Tibial nerve (tissue), 4 donors: ENCODE measurements around the gene RAET1E. TPM values are rescaled to one million over a fixed set of nuclear protein-coding genes. Genes with fewer than 3 reads are reported as not detected.

ENCODE experiments used
- DNase-seq, 2 donors: peaks; one replicate each; pipeline ENCODE4 v3.0.0-alpha.2; 2019; ENCODE audit warnings: low spot score in 2 of 2
- H3K27ac ChIP-seq, 4 donors: fragments of 200-600 bp; sonication (generic) in 3 of 4; one replicate each; pipeline ENCODE4 v1.5.1; 2017 to 2019; ENCODE audit warnings: mild to moderate bottlenecking in 1 of 4
- H3K27me3 ChIP-seq, 2 donors: fragments of 200-600 bp; sonication (generic) in 1 of 2; one replicate each; pipeline versions ENCODE4 v1.5.1 to v1.6.0; 2017 to 2019
- H3K36me3 ChIP-seq, 3 donors: fragments of 200-600 bp; sonication (generic); one replicate each; pipeline ENCODE4 v1.5.1; 2018 to 2019
- H3K4me1 ChIP-seq, 4 donors: fragments of 200-600 bp; sonication (generic) in 3 of 4; one replicate each; pipeline ENCODE4 v1.5.1; 2017 to 2019
- H3K4me3 ChIP-seq, 4 donors: fragments of 200-600 bp; sonication (generic) in 3 of 4; one replicate each; pipeline ENCODE4 v1.5.1; 2017 to 2019; ENCODE audit warnings: mild to moderate bottlenecking in 1 of 4, moderate library complexity in 1 of 4
- H3K9me3 ChIP-seq, 4 donors: fragments of 200-600 bp; sonication (generic) in 3 of 4; one replicate each; pipeline ENCODE4 v1.5.1; 2017 to 2019
- EP300 ChIP-seq, 2 donors: sonication (generic); formaldehyde crosslinking; IDR thresholded peaks; one replicate each; pipeline ENCODE4 v1.6.1; 2017; ENCODE audit warnings: antibody characterized with exemption in 2 of 2, mild to moderate bottlenecking in 1 of 2
- POLR2A ChIP-seq, 2 donors: fragments of 450-650 bp; IDR thresholded peaks; one replicate each; pipeline ENCODE4 v1.6.1; 2017; ENCODE audit warnings: antibody characterized with exemption in 2 of 2, mild to moderate bottlenecking in 2 of 2, moderate library complexity in 2 of 2
- WGBS, 2 donors: methylation state at CpG; one replicate each; pipeline ENCODE4 v1.1.5; 2018; 5-methylcytosine and 5-hydroxymethylcytosine counted together
- total RNA-seq, 4 donors: library from RNA; depleted of rRNA; stranded (reverse); fragments of >200 nt; gene quantifications; one replicate each; pipeline ENCODE4 v1.1.0, GENCODE V29; 2016
- TF ChIP-seq, protein P1 (sequence below), 5 experiments: fragments of 200-600 bp in 3 of 5; fragments of 450-650 bp in 2 of 5; sonication (generic) in 3 of 5; IDR thresholded peaks; one replicate each; pipeline ENCODE4 v1.5.1; 2016 to 2019; ENCODE audit warnings: antibody characterized with exemption in 5 of 5, mild to moderate bottlenecking in 3 of 5, moderate library complexity in 2 of 5

RAET1E gene
- total RNA-seq, 4 donors from 2014 or later, result 0.30 to 1.6 (median 0.44) TPM; not detected in 1

DNA sequence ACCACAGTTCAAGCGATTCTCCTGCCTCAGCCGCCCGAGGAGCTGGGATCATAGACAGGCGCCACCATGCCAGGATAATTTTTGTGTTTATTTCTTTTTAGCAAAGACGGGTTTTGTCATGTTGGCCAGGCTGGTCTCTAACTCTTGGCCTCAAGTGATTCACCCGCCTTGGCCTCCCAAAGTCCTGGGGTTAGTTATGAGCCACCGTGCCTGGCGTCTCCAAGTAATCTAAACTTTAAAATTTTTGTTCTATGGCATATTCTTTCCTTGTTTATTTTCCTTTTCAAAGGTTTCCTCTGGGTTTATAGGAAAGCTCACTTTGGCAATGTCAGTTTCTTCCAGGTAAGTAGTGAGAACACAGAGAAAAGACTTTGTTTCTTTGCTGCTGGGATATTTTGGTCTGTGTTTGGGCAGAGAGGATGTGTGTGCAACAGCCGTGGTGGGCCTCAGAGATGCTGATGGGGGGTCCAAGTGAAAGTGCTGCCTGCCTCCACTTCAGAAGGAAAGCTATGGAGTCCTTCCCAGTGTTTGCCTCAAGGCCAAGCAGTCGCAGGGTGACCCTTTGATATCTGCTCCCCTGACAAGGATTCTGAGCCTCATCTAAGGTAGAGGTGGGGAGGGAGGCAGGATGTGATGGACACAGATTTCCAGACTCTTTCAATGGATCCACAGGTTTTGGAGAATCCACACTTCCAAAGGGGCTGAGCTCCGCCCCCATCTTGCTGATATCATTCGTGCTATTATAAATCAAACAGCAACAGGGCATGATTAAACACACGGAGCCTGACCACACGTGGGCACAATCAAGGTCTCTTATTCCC, 36.1 kb downstream of the RAET1E start:
- peaks cover 0 to 35% (median 7%) of the 10 kb centered on the region in 4 donors for H3K4me1 ChIP-seq
- no peak overlapping the region for H3K27ac ChIP-seq
- H3K4me3 ChIP-seq, result no peak overlapping the region
- no peak for DNase-seq
- 86 to 87% methylated on average over 14 of the region's 14 CpGs for WGBS, 2 donors
- TF ChIP-seq POLR2A (IDR thresholded peaks at IDR 0.05) (no peak), EP300 (IDR thresholded peaks at IDR 0.05) (no peak)
- TF ChIP-seq, protein P1, sequence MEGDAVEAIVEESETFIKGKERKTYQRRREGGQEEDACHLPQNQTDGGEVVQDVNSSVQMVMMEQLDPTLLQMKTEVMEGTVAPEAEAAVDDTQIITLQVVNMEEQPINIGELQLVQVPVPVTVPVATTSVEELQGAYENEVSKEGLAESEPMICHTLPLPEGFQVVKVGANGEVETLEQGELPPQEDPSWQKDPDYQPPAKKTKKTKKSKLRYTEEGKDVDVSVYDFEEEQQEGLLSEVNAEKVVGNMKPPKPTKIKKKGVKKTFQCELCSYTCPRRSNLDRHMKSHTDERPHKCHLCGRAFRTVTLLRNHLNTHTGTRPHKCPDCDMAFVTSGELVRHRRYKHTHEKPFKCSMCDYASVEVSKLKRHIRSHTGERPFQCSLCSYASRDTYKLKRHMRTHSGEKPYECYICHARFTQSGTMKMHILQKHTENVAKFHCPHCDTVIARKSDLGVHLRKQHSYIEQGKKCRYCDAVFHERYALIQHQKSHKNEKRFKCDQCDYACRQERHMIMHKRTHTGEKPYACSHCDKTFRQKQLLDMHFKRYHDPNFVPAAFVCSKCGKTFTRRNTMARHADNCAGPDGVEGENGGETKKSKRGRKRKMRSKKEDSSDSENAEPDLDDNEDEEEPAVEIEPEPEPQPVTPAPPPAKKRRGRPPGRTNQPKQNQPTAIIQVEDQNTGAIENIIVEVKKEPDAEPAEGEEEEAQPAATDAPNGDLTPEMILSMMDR (IDR thresholded peaks at IDR 0.05), result no peak
- H3K27me3 ChIP-seq, result no peaks in the 10 kb centered on the region
- no peaks in the 10 kb centered on the region for H3K36me3 ChIP-seq
- H3K9me3 ChIP-seq, result no peaks in the 10 kb centered on the region

DNA sequence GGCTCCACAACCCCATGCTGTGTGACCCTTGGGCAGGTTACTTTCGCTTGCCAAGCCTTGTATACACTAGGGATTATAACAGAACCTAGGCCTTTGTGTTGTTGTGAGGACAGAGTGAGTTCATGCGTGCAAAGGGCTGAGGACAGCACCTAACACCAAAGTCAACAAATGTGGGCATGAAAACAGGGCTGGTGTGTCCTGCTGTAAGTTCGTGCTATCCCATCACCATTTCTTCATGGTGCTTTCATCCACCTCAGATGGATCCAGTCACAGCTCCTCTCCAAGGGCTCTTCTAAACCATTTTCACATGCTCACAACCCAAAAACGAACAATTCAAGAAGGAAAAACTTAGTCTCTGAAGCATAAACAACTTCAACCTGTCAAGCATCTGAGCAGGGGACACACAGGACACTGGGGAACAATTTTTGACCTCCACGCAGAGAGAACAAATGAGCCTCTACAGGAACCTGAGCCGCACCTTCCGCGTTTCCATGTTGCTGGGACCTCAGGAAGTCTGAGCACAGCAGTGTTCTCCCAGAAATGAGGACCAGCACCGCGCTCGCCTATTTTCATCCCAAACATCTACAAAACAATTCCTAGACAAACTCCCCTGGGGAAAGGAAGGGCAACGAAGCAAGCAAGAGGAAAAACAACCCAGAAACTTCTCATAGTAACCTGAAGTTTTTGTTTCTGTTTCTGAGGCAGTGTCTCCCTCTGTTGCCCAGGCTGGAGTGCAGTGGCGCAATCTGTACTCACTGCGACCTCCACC, 36.9 kb downstream of the RAET1E start:
- H3K27me3 ChIP-seq, result no peaks in the 10 kb centered on the region
- DNase-seq, result no peak
- 90 to 96% methylated on average over 14 of the region's 14 CpGs for WGBS, 2 donors
- no peaks in the 10 kb centered on the region for H3K36me3 ChIP-seq
- no peak overlapping the region for H3K4me3 ChIP-seq
- H3K9me3 ChIP-seq, result no peaks in the 10 kb centered on the region
- no peak overlapping the region for H3K27ac ChIP-seq
- peaks cover 0 to 35% (median 7%) of the 10 kb centered on the region in 4 donors for H3K4me1 ChIP-seq
- TF ChIP-seq, protein P1 (IDR thresholded peaks at IDR 0.05), result no peak
- TF ChIP-seq POLR2A (IDR thresholded peaks at IDR 0.05), result no peak
- TF ChIP-seq EP300 (IDR thresholded peaks at IDR 0.05), result no peak

DNA sequence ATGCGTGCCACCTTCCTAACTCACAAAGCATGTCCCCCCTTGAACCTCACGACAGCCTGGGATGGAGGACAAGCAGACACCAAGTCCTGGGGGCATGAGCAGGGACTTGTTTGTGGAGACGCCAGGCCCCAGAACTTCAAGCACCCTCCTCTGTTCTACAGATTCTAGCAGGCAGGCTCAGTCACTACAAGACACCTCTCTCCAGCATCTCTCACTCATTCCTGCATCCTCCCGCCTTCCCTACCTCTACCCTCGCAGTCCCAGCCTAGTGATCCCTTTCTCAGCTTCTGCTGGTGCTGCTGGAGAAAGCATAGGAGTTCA, 37.4 kb downstream of the RAET1E start:
- Histone ChIP-seq H3K9me3 (no peaks in the 10 kb centered on the region), H3K27ac (no peak overlapping the region), H3K36me3 (no peaks in the 10 kb centered on the region), H3K4me1 (peaks cover 0 to 35% (median 7%) of the 10 kb centered on the region in 4 donors), H3K27me3 (no peaks in the 10 kb centered on the region), H3K4me3 (no peak overlapping the region)
- no peak for DNase-seq
- WGBS, 2 donors, result 94 to 96% methylated on average over 5 of the region's 5 CpGs
- TF ChIP-seq, protein P1 (IDR thresholded peaks at IDR 0.05), result no peak
- no peak for TF ChIP-seq POLR2A (IDR thresholded peaks at IDR 0.05)
- no peak for TF ChIP-seq EP300 (IDR thresholded peaks at IDR 0.05)

DNA sequence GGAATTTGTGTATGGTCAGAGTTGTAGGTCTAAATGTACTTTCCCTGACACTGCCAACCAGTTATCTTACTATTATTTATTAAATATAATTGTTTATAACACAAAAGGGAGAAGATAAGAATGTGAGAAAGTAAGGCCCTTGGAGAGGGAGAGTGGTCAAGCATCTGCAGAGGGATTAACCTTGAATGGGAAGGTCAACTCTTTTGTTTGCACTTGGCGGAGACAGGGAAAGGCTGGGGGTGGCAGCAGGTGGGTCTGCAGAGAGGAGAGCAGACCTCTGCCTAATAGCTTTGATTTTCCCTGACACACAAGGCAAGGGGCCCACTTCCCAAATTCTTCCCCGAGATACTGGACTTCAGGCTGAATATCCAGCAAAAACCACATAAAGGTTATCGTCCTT, 38.0 kb downstream of the RAET1E start:
- TF ChIP-seq, protein P1 (IDR thresholded peaks at IDR 0.05), result no peak
- TF ChIP-seq POLR2A (IDR thresholded peaks at IDR 0.05), result no peak
- no peak for TF ChIP-seq EP300 (IDR thresholded peaks at IDR 0.05)
- Histone ChIP-seq H3K36me3 (no peaks in the 10 kb centered on the region), H3K4me3 (no peak overlapping the region), H3K9me3 (no peaks in the 10 kb centered on the region), H3K27me3 (no peaks in the 10 kb centered on the region), H3K27ac (no peak overlapping the region), H3K4me1 (peaks cover 0 to 32% (median 7%) of the 10 kb centered on the region in 4 donors)
- 95 to 97% methylated on average over 3 of the region's 3 CpGs for WGBS, 2 donors
- DNase-seq, result no peak

DNA sequence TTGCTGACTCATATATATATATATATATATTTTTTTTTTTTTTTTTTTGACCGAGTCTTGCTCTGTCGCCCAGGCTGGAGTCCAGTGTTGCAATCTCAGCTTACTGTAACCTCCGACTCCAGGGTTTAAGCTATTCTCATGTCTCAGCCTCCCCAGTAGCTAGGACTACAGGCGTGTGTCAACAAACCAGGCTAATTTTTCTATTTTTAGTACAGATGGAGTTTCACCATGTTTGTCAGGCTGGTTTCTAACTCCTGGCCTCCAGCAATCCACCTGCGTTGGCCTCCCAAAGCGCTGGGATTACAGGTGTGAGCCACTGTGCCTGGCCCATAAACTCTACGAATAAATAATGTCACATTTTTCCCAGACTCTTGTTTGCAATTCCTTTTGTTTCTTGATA, 38.5 kb downstream of the RAET1E start:
- no peak overlapping the region for H3K27ac ChIP-seq
- DNase-seq, result no peak
- 78 to 91% methylated on average over 7 of the region's 7 CpGs for WGBS, 2 donors
- no peaks in the 10 kb centered on the region for H3K9me3 ChIP-seq
- H3K27me3 ChIP-seq, result no peaks in the 10 kb centered on the region
- TF ChIP-seq, protein P1 (IDR thresholded peaks at IDR 0.05), result no peak
- TF ChIP-seq EP300 (IDR thresholded peaks at IDR 0.05) (no peak), POLR2A (IDR thresholded peaks at IDR 0.05) (no peak)
- H3K36me3 ChIP-seq, result no peaks in the 10 kb centered on the region
- no peak overlapping the region for H3K4me3 ChIP-seq
- H3K4me1 ChIP-seq, result peaks cover 0 to 26% (median 5%) of the 10 kb centered on the region in 4 donors
